GM12874 (cell line): ENCODE data around the gene SOSTDC1.

Experiments used
- TF ChIP-seq, protein P1 (sequence below): IDR thresholded peaks from 2 replicates; pipeline ENCODE4 v1.5.1; 2011; ENCODE audit warnings: low read depth, mild to moderate bottlenecking, control low read depth, low read length, moderate library complexity; ENCODE audit not compliant: insufficient read depth

The SOSTDC1 gene

GRCh38 chr7:16417906-16418305 is 47.6 kb downstream of the SOSTDC1 start:
- TF ChIP-seq, protein P1, sequence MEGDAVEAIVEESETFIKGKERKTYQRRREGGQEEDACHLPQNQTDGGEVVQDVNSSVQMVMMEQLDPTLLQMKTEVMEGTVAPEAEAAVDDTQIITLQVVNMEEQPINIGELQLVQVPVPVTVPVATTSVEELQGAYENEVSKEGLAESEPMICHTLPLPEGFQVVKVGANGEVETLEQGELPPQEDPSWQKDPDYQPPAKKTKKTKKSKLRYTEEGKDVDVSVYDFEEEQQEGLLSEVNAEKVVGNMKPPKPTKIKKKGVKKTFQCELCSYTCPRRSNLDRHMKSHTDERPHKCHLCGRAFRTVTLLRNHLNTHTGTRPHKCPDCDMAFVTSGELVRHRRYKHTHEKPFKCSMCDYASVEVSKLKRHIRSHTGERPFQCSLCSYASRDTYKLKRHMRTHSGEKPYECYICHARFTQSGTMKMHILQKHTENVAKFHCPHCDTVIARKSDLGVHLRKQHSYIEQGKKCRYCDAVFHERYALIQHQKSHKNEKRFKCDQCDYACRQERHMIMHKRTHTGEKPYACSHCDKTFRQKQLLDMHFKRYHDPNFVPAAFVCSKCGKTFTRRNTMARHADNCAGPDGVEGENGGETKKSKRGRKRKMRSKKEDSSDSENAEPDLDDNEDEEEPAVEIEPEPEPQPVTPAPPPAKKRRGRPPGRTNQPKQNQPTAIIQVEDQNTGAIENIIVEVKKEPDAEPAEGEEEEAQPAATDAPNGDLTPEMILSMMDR: no peak

DNA sequence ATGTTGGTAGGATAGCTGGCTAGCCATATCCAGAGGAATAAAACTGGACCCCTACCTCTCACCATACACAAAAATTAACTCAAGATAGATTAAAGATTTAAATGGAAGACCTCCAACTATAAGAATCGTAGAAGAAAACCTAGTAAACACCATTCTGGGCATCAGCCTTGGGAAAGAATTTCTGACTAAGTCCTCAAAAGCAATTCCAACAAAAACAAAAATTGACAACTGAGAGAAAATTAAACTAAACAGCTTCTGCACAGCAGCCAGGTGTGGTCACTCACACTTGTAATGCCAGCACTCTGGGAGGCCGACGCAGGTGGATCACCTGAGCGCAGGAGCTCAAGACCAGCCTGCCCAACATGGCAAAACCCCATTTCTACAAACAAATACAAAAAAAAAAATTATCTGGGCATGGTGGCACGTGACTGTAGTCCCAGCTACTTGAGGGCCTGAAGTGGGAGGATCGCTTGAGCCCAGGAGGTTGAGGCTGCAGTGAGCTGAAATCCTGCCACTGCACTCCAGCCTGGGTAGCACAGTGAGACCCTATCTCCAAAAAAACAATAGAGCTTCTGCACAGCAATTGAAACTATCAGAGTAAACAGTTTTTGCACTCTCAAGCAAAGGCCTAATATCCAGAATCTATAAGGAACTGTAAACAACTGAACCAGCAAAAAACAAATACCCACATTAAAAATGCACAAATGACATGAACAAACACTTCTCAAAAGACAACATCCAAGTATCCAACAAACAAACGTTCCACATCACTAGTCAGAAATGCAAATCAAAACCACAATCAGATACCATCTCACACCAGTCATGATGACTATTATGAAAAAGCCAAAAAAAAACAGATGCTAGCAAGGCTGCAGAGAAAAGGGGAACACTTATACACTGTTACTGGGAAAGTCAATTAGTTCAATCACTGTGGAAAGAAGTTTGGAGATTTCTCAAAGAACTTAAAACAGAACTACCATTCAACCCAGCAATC is 49.0 kb downstream of the SOSTDC1 start:
- TF ChIP-seq, protein P1: no peak

GRCh38 chr7:16412274-16413254 is 53.0 kb downstream of the SOSTDC1 start:
- TF ChIP-seq, protein P1: no peak
